Stimulated activated CD8-positive, alpha-beta memory T cell treated with anti-CD3 and anti-CD28 coated beads, Interleukin-2, amount 100 ng/mL, for 48 hours (primary cell): ENCODE measurements around the gene STK35.
"Not testable (repeated sequence)": the region's sequence is repeated elsewhere in the genome, so short reads cannot be mapped to it uniquely, and the experiment has no call there.

Experiments used
- DNase-seq, 2 donors: peaks; one replicate each; pipeline ENCODE4 v3.0.0-alpha.2; 2020; ENCODE audit warnings: low read depth in 2 of 2

STK35 gene

DNA sequence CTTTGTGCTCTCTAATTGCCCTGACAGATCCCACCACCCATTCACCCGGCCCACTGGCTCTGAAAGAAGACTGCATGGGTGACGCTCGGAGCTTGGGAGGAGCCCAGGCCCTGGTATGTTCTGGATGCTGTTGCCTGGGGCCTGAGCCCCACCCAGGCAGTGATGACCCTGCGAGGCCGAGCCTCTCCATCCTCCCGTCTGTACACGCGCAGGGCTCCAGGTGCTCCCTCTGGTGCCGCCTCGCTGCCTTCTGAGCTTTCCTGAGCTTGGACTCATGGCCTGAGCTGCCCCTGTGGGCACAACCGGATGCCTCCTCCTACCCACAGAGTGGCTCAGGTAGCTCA, 61.2 kb downstream of the STK35 start:
- DNase-seq: no peak

DNA sequence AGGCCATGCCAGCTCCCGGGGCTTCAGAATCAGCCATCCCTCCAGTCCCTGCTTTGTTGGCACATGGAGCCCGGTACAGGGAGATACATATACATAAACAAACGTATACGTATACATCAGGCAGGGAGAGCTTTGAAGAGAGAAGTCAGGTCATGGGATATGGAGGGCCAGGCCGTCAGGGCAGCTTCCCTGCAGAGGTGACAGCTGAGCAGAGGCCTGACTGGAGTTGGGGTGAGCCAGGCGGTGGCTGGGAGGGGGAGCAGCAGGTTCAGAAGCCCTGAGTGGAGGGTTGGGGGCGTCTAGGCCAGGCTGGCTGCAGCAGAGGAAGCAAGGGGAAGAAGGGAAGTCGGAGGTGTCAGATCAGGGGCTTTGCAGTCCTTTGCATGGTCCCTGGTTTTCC, 61.7 kb downstream of the STK35 start:
- DNase-seq: no peak

DNA sequence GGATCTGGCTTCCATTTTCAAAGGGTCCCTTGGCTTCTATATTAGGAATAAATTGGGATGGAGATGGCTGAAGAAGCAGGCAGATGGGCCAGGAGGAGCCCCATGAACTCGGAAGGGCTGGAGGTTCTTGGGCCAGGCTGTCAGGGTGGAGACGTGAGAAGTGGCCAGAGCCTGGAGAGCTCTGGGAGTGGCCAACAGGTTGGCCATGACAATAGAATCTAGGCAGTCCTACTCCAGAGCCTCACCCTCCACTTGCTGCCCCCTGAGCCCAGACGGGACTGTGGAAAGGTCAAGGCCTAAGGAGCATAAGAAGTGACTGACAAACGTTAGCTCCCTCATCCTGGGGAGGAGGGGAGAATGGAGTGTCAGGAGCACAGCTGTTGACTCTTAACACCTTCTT, 62.1 kb downstream of the STK35 start:
- no peak for DNase-seq

DNA sequence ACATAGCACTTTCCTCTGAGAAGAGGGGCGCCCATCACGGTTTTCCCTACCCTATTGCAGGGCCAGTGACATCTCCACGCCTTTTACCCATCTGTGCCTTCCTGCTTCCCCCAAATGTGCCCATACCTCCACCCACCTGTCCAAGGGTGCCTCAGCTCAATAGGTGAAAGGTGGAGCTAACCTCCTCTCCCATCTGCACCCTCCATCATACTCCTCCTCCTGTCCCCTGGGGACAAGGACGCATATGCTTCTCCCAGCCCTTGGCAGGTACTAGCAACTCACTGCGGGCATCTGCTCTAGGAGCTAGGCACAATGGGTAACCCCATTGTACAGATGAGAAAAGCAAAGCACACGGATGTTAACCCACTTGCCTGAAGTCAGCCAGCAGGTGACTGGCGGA, 62.8 kb downstream of the STK35 start:
- DNase-seq: no peak

DNA sequence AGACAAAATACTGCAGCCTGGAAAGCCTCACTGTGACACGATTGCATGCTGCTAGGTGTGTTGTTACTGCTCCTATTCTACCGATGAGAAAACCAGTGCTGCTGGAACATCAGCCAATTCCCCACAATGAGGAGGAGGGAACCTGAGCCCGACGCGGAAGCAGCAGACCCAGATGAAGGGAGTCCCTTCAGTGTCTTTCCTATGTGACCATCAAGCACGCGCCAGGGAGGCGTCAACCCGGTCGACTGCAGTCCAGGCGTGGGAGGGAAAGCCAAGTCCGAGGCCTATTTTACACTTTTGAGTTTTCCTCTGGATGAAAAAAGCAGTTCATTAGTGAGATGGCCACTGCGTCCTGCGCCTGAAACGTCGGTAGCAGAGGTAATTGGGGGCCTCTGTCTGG, 63.3 kb downstream of the STK35 start:
- DNase-seq: no peak

DNA sequence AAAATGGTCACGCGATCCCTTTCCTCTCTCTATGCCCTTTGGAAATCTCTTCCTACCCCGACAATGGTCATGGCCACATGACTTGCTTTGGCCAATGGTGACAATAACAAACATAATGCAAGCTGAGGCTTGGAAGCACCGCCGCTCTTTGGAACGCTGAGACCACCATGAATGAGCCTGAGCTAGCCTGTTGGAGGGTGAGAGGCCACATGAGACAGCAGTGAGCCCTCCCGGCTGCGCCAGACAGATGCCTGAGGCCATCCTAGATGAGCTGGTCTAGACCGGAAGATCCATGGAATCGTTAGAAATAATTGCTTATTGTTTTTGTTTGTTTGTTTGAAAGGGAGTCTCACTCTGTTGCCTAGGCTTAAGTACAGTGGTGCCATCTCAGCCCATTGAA, 64.2 kb downstream of the STK35 start:
- DNase-seq: no peak

DNA sequence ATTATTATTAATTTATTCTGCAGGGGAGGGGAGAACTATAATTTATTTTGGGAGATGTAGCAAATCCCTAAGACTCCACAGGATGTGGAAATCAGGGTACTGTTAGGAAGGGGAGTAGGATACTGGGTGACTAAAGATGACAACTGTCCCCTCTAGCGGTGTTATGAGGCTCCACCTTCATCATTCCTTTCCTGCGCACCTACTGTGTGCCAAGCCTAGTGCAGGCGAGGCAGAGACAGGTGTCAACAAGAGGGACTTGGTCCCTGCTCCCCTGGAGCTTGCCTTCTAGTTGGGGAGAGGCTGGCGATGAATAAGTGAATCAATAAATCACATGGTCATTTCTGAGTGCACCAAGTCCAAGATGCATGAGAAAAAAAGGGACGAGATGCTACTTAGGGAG, 65.5 kb downstream of the STK35 start:
- no peak for DNase-seq

DNA sequence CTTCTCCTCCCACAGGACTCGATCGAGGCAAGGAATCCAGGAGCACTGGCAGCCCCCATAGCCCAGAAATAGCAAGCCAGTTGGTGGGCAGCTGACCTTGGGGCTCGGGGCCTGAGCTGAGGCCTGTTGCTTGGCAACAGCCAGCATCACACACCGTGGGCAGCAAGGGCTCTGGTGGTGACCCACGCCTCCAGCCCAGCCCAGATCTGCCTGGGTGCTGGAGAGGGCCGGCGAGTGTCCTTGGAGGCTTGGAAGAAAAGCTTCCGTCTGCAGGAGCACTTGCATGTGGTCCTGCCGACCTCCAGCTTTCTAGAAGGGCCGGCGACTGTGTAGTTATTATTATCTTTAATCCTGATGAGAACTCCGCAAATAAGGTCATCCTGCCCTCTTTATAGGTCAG, 67.3 kb downstream of the STK35 start:
- DNase-seq: no peak

DNA sequence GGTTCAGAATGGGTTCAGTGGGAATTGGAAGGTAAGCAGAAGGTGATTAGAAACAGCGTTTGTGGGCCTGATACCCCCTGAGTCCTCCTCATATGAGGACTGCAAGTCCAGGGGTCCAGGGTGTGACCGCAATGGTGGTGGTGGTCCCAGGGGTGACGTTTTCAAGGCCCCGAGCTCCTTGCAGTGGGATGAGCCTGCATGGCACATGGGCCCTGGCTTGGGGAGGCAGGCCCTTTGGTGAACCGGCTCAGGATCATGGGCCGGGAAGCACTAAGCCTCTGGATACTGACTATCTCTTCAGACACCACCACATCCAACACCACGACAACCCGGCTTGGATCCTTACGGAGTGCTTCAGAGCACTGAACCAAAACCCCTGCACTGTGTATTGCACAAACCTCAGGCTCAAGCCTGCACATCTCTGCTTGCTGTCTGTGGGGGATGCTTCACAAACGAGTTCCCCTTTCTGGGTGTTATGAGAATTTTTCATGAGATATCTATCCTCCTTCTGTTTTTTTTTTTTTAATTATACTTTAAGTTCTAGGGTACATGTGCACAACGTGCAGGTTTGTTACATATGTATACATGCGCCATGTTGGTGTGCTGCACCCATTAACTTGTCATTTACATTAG, 67.9 kb downstream of the STK35 start:
- DNase-seq: no peak

DNA sequence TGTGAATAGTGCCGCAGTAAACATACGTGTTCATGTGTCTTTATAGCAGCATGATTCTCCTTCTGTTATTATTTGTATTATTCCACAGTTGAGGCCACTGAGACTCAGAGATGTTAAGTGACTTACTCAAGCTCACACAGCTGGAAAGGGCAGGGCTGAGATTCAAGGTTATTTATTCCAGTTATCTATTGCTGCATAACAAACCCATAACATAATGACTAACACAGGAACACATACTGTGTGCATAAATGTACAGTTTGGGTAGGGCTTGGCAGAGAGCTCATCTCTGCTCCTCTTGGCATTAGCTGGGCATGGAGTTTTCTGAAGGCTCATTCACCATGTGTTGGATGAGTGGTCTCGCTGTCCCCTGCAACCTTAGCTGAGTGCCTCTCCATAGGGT, 68.8 kb downstream of the STK35 start:
- no peak for DNase-seq

DNA sequence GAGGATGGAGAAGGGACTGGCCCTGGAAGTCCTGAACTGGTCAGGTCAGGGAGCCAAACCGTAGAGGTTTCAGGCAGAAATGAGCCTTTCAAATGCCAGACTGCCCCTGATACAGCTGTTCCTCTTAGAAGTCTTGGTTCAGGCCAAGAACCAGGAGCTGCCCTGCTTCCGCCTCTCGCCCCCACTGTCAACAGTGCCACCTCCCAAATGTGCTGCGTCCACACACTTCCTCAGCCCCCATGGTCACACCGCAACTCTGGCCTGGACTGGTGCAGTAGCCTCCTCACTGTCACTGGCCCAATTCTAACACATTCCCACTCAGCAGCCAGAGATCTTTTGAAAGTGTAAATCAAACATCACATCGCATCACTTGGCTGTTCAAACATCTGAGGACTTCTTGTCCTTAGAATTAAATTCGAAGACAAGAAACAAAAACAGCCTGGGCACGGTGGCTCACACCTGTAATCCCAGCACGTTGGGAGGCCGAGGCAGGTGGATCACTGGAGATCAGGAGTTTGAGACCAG, 69.7 kb downstream of the STK35 start:
- DNase-seq: no peak

DNA sequence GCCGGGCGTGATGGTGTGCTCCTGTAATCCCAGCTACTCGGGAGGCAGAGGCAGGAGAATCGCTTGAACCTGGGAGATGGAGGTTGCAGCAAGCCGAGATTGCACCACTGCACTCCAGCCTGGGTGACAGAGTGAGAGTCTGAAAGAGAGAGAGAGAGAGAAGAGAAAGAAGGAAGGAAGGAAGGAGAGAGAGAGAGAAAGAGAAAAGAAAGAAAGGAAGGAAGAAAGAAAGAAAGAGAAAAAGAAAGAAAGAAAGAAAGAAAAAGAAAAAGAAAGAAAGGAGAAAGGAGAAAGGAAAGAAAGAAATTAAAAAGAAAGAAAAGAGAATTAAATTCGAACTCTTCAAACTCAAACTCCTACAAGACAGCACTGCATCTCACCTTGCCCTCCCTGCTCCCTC, 70.2 kb downstream of the STK35 start:
- DNase-seq: not testable (repeated sequence)

DNA sequence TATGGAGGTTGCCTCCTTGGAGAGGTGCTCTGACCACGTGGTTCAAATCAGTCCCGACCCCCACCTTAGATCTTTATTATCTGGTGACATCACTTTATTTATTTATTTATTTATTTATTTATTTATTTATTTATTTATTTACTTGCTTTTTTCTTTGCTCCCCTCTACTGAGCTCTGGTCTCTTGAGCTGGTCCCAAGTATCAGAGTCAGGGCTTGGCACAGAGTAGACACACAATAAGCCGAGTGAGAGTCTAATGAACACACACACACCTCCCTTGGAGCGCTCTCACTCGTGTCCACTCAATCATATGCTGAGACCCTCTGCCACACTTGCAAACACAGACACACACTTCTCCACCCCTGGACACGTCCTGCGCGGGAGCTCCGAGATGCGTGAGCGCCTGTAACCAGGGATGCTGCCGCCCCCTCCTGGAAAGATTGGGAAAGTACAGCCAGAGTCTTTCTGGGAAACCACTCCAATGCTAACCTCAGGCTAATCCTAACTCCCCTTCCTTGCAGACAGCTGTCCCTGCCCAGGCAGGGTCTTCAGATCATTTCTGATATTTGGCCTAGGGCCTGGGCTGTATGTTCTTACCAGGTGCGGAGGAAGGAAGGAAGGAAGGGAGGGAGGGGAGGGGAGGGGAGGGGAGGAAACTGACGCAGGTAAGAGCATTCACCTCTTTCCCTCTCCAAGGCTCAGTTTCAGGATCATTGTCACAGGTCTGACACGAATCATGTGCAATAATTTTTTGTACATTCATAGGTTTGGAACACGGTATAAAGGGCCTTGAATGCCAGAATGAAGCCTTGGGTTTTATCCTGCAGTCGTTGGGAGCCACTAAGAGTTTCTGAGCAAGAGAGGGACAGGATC, 70.9 kb downstream of the STK35 start:
- peak; percentile 40 to 54 for DNase-seq

DNA sequence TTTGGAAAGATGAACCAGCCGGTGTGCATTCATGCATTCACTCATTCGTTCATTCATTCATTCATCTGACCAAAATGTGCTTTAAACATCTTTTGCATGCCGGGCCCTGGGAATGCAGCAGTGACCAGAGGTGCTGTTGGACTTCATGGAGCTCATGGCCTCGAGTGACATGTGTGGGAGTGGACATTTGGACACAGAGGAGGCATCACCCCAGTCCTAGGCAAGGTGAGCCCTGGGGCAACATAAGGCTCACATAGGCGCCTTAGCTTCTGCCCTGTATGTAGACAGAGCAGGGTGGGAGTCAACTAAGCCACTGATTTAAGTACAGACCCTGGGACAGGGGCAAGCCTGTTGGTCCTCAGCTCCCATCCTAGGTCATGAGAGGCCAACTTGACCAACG, 71.6 kb downstream of the STK35 start:
- no peak for DNase-seq

DNA sequence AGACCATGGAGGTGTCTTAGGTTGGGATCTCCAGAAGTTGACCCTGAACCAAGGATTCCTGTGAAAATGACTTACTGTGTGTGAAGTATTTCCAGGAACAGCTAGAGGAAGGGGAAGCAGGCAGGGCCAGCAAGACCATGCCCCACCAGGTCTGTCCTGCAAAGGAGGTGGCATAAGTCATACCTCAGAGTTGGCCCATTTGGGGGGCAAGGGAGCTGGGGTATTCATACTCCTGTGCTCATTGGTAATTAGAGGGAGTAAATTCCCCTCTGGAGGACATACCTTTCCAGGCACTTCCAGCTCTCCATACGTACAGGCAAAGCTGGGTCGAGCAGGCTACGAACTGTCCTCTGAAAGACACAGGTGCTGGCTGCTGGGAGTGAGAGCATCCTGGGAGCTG, 72.4 kb downstream of the STK35 start:
- DNase-seq: no peak

DNA sequence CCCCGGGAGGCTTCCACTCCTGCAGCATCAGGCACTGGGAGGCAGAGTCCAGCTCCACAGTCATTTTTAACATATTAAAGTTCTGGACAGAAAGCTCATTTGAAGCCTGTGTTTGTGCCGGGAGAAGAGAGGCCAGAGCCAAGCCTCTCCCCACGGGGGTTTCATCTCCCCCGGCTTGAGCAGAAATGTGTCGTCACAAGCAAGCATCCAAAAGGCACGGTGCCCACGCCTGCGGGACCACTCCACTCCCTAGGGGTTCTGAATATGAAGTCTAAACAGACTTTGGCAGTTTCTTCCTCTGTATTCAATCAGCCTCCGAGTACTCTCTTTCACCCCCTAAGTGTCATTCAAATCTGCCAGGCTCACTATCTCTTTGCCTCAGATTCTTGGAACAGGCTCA, 75.3 kb downstream of the STK35 start:
- no peak for DNase-seq

DNA sequence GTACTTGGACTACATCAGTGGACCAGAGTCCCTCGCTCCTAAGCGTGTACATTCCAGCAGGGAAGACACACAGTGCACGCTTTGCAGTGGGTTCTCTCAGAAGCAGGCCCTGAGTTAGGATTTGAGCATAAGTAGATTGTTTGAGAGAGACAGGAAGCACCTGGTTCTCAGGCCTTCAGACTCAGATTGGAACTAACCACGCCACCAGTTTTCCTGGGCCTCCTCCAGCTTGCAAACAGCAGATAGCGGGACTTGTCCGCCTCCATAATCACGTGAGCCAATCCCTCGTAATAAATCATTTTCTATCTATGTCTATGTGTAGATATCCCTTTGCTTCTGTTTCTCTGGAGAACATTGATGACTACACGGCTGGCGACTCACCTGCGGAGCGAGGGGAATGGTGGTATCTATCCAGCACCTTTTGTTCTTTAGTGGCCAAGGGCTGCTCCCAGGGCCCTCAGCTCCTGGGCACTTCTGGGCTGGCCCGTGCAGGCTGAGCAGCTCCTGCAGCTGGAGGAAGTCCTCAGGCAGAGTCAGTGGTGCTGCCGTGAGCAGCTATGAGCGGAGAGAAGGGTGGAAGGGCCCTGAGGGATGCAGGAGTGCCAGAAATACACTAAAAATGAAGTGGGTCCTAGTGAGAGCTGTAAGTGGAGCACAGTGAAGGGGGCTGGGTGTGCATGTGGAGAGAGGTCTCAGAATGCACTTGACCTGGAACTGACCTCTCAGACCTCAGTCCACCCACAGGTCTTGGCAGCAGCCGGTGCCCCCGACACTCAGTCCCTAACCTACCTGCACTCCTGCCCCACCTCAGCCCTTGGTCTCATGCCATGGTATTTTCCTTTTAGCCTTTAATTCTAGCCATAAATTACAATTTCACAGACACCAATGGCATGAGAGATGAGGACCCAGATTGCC, 76.9 kb downstream of the STK35 start:
- no peak for DNase-seq

DNA sequence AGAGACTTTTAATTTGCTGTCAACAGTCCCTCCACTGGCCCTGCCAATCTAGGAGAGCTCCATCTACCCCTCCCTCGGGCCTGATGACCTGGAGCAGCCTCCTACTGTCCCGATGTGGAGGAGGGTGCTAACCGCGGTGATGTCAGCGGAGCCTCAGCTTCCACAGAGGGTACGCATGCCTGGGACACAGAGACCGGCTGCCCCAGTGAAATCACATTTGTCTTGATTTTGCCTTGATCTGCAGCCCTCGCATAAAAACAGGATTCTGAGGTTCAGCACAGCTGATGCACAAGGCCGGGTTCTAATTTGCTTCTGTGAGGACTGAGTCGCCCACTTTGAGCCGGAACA, 77.6 kb downstream of the STK35 start:
- no peak for DNase-seq

DNA sequence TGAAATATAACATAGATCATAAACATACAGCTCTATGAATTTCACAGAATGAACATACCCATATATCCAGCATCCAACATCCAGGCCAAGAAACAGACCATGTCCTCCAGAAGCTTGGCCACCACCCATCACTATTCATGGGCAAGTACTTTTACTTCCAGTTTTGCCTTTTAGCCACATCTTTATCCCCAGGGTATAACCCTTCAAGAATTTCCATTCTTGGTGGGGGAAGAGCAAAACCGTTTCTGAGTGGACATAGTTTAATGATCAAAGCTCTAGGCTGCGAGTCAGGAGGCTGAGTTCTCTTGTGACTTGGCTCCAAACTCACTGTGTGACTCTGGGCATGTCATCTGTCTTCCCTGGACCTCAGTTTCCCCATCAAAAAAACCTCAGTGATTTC, 78.3 kb downstream of the STK35 start:
- no peak for DNase-seq

DNA sequence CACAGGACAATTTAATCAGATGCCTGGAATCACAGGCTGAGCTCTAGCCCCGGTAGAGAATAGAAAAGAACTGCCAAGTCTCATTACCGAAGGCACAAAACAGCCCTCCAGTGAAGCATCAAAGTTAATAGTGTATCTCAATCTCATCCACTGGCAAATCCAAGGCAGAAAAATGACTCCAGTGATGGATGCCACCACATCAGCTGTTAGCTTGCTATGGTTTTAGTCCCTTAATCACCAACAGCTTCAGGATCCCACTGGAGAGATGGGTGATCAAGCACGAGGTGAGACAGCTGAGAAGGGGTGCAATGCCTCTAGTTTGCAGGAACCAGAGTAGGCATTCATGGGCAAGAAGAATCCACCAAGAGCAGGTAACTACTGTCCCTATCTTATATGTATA, 81.8 kb downstream of the STK35 start:
- DNase-seq: no peak

DNA sequence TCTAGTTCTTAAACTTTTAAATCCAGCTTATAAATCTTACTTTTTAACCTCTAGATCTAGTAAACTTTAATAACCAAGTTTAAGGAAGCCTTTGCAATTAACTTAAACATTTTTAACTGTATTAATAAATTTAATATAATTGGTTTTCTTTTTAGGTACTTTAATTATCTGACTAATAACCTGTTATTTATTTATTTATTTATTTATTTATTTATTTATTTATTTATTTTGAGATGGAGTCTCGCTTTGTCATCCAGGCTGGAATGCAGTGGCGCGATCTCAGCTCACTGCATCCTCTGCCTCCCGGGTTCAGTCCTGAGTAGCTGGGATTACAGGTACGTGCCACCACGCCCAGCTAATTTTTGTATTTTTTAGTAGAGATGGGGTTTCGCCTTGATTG, 83.3 kb downstream of the STK35 start:
- not testable (repeated sequence) for DNase-seq

DNA sequence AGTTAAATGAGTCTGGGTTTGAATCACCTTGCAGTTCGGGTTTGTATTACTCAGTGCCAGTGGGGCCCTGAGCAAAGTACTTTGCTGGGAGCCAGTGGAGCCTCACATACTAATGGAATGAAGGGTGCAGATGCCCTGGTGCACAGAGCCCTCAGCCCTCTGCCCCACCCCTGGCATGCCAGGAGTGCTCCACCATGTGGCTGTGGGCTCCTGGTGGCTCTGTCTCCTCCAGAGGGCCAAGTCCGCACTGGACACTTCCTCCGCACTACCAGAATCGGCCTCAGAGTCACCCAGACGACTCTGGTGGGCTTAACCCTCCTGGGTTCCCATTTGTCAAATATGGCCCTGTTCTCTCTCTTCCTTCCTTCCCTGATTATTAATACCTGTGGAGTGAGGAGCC, 94.0 kb downstream of the STK35 start:
- DNase-seq: no peak

DNA sequence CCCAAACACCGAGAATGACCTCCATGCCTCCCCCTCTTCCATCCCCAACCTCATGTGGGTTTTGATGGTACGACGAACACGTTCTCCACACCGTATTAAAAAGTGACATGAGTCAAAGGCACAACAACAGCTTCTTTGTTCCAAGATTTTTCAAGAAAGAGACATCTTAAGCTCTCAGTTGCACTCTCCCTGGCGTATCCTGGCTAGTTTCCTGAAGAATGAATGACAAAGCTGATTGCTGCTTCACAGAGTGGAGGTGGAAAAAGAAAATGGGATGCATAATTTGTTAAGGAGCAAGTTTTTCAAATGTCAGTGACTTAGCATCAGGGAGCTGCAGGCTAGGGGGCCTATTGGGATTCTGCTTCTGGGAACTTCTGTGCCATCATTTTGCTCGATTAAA, 95.5 kb downstream of the STK35 start:
- DNase-seq: no peak
